ENCODE data around the gene CDK11A.

GRCh38 chr1:1753607-1754005 lies 29.4 kb upstream of the CDK11A start:
- TF ChIP-seq CTCF (IDR thresholded peaks at IDR 0.05; ENCODE audit: insufficient read depth, low read length) = no peak
- TF ChIP-seq REST (IDR thresholded peaks at IDR 0.05; ENCODE audit: insufficient replicate concordance, low read depth) = no peak
- no peak for TF ChIP-seq GABPA (IDR thresholded peaks at IDR 0.05; ENCODE audit: low read depth)
- no peak for TF ChIP-seq POLR2AphosphoS5 (IDR thresholded peaks at IDR 0.05; ENCODE audit: low read depth)
- no peak for TF ChIP-seq SPI1 (IDR thresholded peaks at IDR 0.05; ENCODE audit: borderline replicate concordance, low read depth)
